Mononuclear cell (primary cell): ENCODE measurements around the gene C12orf75. TPM values are rescaled to one million over a fixed set of nuclear protein-coding genes. Genes with fewer than 3 reads are reported as not detected.

ENCODE experiments used
- H3K27me3 ChIP-seq: 2 replicates; pipeline ENCODE4 v1.6.0; 2011; ENCODE audit warnings: low read length, control low read depth; ENCODE audit not compliant: insufficient read depth
- H3K4me1 ChIP-seq: 2 replicates; pipeline ENCODE4 v1.5.1; 2011; ENCODE audit warnings: mild to moderate bottlenecking, low read length, control low read depth; ENCODE audit not compliant: insufficient read depth
- H3K4me3 ChIP-seq: 2 replicates; pipeline ENCODE4 v1.5.1; 2011; ENCODE audit warnings: mild to moderate bottlenecking, low read length, moderate library complexity
- H3K9me3 ChIP-seq: 2 replicates; pipeline ENCODE4 v1.5.1; 2011; ENCODE audit warnings: low read depth, mild to moderate bottlenecking, control low read depth, low read length
- total RNA-seq: library from RNA; depleted of rRNA; stranded (reverse); fragments of >200 nt; gene quantifications from one replicate; pipeline ENCODE4 v1.2.3, GENCODE V29; 2012

The C12orf75 gene
- total RNA-seq = 39.8 TPM

GRCh38 chr12:105330283-105330930 lies at the start of gene C12orf75:
Gene C12orf75, plus strand, starts transcription at chr12:105330691. Its CDS starts 201 bp downstream, at chr12:105330892.
- peak within 1 kb of the TSS; percentile 49 for H3K4me3 ChIP-seq
- peaks cover 36% of the 10 kb centered on the region for H3K4me1 ChIP-seq
- no peaks in the 10 kb centered on the region for H3K9me3 ChIP-seq
- no peaks in the 10 kb centered on the region for H3K27me3 ChIP-seq

GRCh38 chr12:105280966-105281693 lies 49.4 kb upstream of the C12orf75 start:
- H3K4me1 ChIP-seq = no peaks in the 10 kb centered on the region
- peaks cover 1% of the 10 kb centered on the region for H3K27me3 ChIP-seq
- H3K9me3 ChIP-seq = no peaks in the 10 kb centered on the region
- H3K4me3 ChIP-seq = no peak overlapping the region

DNA sequence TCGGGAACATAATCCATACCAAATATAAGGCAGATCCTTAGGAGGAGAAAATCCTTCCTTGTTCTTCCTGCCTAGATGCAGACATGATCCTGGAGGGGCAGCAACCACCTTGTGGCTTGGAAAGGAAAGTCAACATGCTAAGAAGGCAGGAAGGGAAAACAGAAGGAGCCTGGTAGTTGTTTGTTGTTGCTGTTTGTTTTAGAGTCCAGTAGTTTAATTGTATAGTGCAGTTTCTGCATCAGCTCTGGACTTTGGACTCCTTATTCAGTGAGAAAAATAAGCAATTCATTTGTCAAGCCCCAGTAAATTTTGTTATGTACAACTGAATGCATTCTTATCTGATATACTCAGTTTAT lies 48.8 kb upstream of the C12orf75 start:
- no peaks in the 10 kb centered on the region for H3K4me1 ChIP-seq
- H3K27me3 ChIP-seq = peaks cover 6% of the 10 kb centered on the region
- no peak overlapping the region for H3K4me3 ChIP-seq
- H3K9me3 ChIP-seq = no peaks in the 10 kb centered on the region

DNA sequence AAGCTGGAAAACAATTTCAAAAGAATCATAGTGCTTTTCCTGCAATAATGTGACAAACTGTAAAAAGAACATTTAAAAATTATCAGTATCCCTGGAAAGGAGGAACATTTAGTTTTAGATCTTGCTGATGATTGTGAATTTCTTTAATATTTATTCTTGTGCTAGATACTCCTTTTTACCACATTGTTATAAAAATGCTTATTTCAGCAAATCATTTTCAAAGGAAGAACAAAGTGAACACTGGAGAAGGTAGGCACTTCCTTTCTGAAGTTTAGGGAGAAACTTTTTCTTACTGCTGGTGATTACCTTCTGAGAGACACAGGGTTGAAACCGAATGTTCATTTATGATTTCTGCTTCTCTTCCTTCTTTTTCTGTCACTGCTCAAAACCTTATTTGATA lies 45.1 kb upstream of the C12orf75 start:
- Histone ChIP-seq H3K27me3 (peaks cover 6% of the 10 kb centered on the region), H3K4me3 (no peak overlapping the region), H3K9me3 (no peaks in the 10 kb centered on the region), H3K4me1 (no peaks in the 10 kb centered on the region)

DNA sequence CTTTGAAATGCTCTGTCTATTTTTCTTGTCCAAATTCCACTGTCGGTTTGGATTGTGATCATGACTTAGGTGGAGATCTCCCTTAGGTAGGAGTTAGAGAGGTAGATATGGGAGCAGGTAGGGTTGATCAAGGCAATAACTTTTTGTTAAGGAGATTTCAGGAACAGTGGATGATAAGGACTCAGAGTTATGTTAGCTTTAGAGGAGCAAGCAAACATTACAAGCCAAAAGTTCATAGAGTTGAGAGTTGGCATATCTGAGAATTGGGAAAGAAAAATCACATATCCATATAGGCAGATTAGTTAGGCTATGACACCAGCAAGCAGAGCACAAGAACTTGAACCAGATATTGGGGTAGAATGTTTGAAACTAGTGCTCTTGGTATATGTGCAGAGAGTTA lies 43.1 kb upstream of the C12orf75 start:
- Histone ChIP-seq H3K9me3 (no peaks in the 10 kb centered on the region), H3K4me3 (no peak overlapping the region), H3K4me1 (no peaks in the 10 kb centered on the region), H3K27me3 (peaks cover 6% of the 10 kb centered on the region)

- Histone ChIP-seq H3K4me3 (no peak overlapping the region), H3K9me3 (no peaks in the 10 kb centered on the region)
Measured at GRCh38 chr12:105288311-105288996, 42.0 kb upstream of the C12orf75 start.

GRCh38 chr12:105289114-105289904 lies 41.2 kb upstream of the C12orf75 start:
- H3K4me1 ChIP-seq = no peaks in the 10 kb centered on the region
- H3K4me3 ChIP-seq = no peak overlapping the region
- peaks cover 6% of the 10 kb centered on the region for H3K27me3 ChIP-seq
- no peaks in the 10 kb centered on the region for H3K9me3 ChIP-seq

More at GRCh38 chr12:105288311-105288996, 42.0 kb upstream of the C12orf75 start:
- Histone ChIP-seq H3K4me1 (no peaks in the 10 kb centered on the region), H3K27me3 (peaks cover 6% of the 10 kb centered on the region)

DNA sequence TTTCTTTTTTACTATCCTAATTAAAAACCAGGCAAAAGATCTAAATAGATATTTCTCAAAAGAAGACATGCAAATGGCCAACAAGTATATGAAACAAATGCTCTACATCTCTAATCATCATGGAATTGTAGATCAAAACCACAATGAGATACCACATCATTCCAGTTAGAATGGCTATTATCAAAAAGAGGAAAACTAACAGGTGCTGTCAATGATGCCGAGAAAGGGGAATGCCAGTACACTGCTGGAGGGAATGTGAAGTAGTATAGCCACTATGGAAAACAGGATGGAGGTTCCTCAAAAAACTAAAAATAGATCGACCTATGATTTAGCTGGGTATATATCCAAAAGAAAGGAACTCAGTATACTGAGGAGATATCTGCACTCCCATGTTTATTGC lies 39.0 kb upstream of the C12orf75 start:
- no peak overlapping the region for H3K4me3 ChIP-seq
- H3K4me1 ChIP-seq = no peaks in the 10 kb centered on the region
- H3K9me3 ChIP-seq = no peaks in the 10 kb centered on the region
- peaks cover under 1% of the 10 kb centered on the region for H3K27me3 ChIP-seq

GRCh38 chr12:105292705-105293104 lies 37.8 kb upstream of the C12orf75 start:
- no peak overlapping the region for H3K4me3 ChIP-seq
- no peaks in the 10 kb centered on the region for H3K27me3 ChIP-seq
- H3K4me1 ChIP-seq = no peaks in the 10 kb centered on the region
- no peaks in the 10 kb centered on the region for H3K9me3 ChIP-seq

DNA sequence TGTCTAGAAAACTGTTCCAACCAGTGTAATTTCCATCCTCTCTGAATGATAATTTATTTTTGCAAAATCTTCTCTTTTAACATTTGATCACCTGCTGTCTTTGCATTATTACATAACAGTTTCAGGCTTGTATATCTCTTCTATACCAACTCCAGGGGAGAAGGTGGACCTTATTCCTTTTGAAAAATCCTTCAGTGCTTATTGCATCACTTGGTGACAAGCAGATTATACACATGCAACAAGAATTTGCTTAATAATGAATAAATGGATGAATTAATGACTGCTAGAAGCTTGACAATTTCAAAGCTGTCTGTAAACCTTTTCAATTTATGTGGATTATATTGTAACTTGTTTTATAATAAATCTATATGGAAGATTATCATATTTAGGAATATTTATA lies 37.3 kb upstream of the C12orf75 start:
- Histone ChIP-seq H3K4me3 (no peak overlapping the region), H3K9me3 (no peaks in the 10 kb centered on the region), H3K4me1 (no peaks in the 10 kb centered on the region), H3K27me3 (no peaks in the 10 kb centered on the region)

DNA sequence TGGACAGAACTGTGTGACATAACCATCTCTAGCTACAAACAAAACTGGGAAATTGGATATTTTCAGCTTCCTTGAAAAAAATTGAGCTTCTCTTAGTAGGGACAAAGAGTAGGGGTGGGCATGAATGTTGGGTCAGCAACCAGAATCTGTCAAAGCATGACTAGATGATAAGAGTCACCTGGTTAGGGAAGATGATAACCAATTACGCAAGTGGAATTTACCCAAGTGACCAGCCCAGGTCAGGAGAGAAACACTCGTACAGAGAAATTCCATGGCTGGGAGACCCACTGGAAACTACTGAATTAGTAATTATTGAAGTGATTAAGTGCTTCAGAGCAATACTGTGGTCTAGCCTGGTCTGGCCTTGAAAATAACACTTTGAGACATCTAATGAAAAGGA lies 36.3 kb upstream of the C12orf75 start:
- no peak overlapping the region for H3K4me3 ChIP-seq
- H3K9me3 ChIP-seq = no peaks in the 10 kb centered on the region
- no peaks in the 10 kb centered on the region for H3K27me3 ChIP-seq
- H3K4me1 ChIP-seq = no peaks in the 10 kb centered on the region

GRCh38 chr12:105294886-105295479 lies 35.5 kb upstream of the C12orf75 start:
- H3K27me3 ChIP-seq = no peaks in the 10 kb centered on the region
- H3K9me3 ChIP-seq = no peaks in the 10 kb centered on the region
- H3K4me3 ChIP-seq = no peak overlapping the region
- H3K4me1 ChIP-seq = no peaks in the 10 kb centered on the region

DNA sequence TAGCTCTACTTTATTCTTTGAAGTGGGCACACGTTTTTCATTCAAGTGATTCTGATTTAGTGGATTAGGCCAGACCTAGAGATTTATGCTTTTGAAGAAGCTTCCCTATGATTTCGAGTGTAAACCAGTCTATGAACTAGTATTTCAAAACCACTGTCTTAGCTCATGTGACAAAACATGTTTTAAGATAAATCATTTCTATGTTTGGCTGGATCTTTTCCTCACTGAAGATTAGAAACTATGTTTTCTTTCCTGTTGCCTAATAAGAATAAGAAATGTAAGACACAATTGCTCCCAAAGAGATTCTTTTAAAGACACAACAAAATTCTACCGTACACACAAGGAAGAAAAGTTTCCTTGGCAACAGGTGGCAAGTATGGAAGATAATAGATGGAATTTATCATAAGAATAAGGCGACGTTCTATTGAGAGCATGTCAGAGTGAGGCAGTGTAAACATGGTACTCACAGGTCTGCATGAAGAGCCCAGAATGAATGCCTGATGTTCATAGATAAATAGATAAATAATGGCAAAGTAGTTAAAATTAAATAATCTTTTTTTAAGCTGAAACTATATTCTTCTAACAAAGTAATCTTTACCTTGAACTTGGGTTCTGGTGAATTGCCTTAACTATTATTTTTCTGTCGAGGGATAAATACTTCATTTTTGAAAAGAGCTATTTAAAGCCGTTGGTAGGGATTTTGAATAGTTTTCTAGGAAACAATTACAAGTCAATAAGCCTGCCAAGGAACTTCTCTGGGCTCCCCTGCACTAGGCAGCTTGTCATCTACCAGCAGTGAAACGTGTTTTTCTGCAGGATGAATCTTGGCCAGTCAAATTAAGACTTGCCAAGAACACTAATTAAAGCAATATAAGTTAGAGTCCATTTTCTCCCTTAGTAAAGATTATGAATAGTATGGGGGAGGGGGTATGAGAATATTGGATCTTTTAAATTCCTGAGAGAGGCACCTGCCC lies 34.1 kb upstream of the C12orf75 start:
- Histone ChIP-seq H3K4me1 (no peaks in the 10 kb centered on the region), H3K4me3 (no peak overlapping the region), H3K9me3 (no peaks in the 10 kb centered on the region), H3K27me3 (no peaks in the 10 kb centered on the region)

- H3K4me3 ChIP-seq = no peak overlapping the region
- H3K9me3 ChIP-seq = no peaks in the 10 kb centered on the region
- H3K4me1 ChIP-seq = no peaks in the 10 kb centered on the region
- no peaks in the 10 kb centered on the region for H3K27me3 ChIP-seq
Measured at GRCh38 chr12:105300883-105301282, 29.6 kb upstream of the C12orf75 start.
